Measurements from ENCODE around the gene DOCK4.

DOCK4 gene

GRCh38 chr7:112220877-112221434 lies 14.8 kb upstream of the DOCK4 start:
- DNase-seq (ENCODE audit: low spot score): no peak

GRCh38 chr7:112215787-112216186 lies 9.6 kb upstream of the DOCK4 start:
- no peak for DNase-seq (ENCODE audit: low spot score)

GRCh38 chr7:112214883-112215282 lies 8.7 kb upstream of the DOCK4 start:
- no peak for DNase-seq (ENCODE audit: low spot score)

DNA sequence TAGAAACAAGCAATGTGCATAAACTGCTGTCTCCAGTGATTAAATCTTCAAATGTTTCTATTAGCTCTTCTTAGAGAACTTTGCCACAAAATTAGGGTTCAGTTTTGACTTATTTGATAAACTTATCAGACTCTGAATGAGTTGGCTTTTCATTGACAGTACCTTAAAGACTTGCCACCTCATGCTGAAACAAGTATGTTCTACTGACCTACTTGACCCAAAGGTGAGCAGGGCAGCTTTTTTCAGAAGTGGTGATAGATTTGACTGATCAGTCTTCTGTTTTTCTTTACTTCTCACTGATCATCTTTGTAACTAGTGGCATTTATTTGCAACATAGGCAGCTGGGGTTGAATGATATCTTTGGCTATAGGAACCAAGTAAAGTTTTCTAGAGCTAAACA lies 8.1 kb upstream of the DOCK4 start:
- DNase-seq (ENCODE audit: low spot score): no peak

DNA sequence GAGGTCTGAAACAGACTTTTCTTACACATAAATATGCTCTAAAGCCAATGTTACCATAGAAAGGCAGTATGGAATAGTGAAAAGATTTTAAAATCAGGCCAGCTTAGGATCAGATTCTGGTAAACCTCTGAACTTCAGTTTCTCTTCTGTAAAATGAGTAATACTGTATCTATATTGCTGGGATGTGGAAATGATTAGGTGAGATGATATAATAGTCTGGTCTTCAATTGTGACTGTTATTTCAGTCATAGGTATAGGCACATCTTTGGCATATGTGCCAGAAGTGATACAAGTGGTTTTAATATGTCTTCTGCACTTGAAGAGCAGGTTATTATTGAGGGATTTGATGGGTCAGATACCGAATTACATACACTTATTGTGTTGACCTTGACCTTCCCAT lies 7.5 kb upstream of the DOCK4 start:
- no peak for DNase-seq (ENCODE audit: low spot score)

DNA sequence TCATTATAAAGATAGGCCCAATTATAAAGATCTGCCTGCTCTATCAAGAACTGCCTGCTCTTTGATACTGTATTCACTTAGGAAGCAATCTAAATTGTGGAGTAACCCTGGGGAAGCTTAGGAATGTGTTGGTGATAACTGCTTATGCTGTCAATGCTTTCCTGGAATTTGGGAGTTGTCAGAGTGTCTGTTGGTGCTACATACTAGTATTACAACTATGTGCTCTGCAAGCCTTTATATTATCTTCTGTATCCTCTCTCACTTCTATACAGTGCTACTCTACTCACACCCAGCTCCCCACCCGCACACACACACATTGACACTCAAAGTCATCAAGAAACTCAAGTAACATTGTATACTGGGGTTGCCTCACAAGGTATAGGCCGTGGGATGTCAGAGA lies 6.4 kb upstream of the DOCK4 start:
- no peak for DNase-seq (ENCODE audit: low spot score)

DNA sequence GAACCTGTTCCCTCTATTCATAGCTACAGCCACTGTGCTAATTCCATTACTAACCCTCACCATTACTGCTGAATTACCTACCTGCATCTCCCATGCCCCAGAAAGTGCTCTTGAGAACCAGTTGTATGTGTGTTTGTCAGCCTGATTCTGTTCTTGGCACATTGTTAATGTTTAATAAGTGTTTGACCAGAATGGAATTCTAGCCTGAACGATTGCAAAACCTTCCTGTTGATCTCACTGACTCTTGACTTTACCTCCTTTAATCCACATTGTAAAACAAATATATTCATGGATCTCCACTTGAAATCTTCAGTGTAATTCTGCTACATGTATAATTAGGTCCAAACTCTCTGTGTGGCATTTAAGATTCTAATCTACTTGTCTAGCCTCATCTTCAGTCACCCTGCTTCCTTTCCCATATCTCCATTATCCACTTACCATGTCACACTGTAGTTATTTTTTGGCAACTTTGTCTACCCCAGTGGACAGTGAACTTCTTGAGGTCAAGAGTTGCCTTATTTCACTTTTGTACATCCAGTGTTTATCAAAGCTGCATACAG lies 5.2 kb upstream of the DOCK4 start:
- DNase-seq (ENCODE audit: low spot score): no peak

- DNase-seq (ENCODE audit: low spot score): no peak
Measured at GRCh38 chr7:112207765-112208164, 1.6 kb upstream of the DOCK4 start.

DNA sequence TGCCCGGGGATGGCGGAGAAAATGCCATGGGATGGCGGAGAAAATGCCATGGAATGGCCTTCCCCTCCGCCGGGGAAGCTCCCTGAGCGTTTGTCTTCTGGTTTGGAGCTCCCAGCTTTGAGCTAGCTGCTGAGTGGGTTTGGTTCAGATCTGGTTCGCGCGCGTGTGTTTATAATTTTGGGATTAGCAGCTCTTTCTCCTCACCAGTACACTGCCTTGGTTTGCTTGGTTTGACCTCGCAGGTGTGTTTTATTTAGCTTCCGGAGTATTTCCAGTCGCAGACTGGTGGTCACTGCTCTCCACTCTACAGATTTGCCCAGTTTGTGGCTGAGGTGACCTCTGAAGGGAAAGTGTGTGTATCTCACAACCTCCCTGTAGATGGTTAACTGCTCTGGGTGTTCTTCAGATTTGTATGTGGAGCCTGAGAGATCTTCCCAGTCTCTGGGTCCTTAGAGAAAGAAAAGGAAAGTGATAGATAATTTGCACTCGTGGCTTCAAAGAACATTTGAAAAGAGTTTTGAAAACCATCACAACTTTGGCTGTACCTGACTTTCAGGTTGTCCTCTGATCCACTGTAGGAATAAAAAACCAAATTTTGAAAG lies 893 bp upstream of the DOCK4 start:
- peak; percentile 19 for DNase-seq (ENCODE audit: low spot score)

DNA sequence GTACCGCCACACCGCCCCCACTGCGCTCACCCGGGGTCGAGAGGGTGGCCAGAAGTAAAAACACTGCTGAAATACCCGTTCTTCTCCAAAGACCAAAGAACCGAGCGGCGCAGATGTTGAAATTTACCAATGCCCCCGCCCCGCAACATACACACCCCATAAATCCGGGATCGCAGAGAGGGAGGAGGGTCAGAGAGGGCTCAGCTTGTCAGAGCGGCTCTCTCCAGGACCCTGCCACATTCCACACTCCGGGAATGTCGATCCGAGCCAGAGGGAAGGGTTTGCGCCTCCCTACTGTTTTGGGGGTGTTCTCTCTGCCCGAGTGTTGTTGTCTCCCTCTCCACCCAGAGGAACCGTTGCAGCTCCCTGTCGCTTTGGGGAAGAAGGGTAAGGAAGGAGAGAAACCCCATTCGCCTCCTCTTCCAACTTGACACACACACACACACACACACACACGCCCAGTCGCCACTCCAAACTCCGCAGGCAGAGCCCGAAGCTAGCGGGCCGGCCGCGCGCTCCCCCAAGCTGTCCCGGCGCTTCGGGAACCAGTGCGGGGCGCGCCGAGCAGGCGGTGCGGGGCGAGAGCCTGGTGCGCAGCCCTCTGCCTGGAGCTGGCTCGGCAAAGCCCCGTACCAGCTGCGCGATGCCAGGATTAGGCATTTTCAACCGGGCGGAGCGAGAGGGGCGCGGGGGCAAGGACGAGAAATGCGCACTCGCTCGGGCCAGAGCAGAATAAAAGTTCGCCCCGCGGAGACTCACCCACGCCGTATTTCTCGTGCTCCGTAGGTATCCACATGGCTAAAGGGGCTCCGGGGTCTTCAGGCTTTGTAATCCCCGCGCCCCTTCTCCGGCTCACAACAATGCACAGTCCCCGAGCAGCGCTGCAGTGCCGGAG lies 609 bp downstream of the DOCK4 start:
- no peak for DNase-seq (ENCODE audit: low spot score)

- no peak for DNase-seq (ENCODE audit: low spot score)
Measured at GRCh38 chr7:112204499-112205342, 1.5 kb downstream of the DOCK4 start.

DNA sequence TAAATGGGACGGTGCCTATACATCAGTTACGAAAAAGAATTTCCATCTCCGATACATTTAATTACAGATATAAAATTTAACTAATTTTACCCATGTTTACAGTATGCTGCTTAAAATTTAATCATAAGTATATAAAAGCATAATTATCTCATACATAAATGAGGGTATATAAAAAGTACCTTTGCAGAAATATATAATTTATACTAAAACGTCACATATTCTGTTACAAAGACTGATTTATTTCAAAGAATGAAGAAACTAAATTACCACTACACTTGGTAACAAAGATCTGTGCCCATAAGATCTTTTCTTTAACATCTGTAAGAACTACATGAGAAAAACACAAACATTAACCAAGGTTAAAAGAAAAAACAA lies 2.8 kb downstream of the DOCK4 start:
- DNase-seq (ENCODE audit: low spot score): no peak

DNA sequence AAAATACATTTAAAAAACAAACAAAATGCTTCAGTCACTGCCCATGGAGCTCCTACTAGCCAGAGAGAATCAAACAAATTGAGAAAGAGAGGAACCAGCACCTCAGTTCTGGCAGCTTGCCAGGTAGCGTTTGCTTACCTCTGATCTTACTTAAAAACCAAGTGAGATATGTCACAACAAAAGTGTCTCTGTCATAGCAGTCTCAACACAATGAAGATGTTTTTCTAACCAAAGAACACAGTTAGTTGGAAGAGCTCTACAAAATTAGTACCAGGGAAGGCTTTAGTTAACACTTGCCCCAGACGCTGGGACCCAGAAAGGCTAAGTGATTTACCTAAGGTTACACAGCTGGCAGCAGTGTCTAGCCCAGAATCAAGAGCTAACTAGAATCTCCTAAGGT lies 3.4 kb downstream of the DOCK4 start:
- DNase-seq (ENCODE audit: low spot score): peak; percentile 39

GRCh38 chr7:112201839-112202238 lies 4.4 kb downstream of the DOCK4 start:
- DNase-seq (ENCODE audit: low spot score): no peak

DNA sequence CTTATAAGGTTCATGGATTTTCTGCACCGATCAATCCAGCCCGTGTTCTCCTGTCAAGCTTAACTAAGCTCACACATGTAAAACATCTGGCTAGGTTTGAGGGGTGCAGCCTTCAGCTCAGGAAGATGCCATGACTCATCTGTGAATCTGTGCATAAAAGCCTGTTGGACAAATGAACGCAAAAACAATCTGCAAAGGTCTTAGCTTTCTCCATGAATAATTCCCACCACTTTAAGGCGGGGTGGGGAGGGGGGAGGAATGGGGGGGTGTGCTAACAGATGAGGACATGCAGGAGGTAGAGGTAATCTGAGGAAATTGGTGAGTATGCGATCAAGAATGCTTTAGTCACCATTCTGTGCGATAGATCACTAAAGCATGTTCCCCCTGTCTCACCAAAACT lies 4.8 kb downstream of the DOCK4 start:
- no peak for DNase-seq (ENCODE audit: low spot score)

GRCh38 chr7:112199672-112200071 lies 6.5 kb downstream of the DOCK4 start:
- no peak for DNase-seq (ENCODE audit: low spot score)

GRCh38 chr7:112199035-112199655 lies 7.1 kb downstream of the DOCK4 start:
- no peak for DNase-seq (ENCODE audit: low spot score)

GRCh38 chr7:112197322-112197721 lies 8.9 kb downstream of the DOCK4 start:
- DNase-seq (ENCODE audit: low spot score): no peak

- DNase-seq (ENCODE audit: low spot score): no peak
Measured at GRCh38 chr7:112195717-112196116, 10.5 kb downstream of the DOCK4 start.

DNA sequence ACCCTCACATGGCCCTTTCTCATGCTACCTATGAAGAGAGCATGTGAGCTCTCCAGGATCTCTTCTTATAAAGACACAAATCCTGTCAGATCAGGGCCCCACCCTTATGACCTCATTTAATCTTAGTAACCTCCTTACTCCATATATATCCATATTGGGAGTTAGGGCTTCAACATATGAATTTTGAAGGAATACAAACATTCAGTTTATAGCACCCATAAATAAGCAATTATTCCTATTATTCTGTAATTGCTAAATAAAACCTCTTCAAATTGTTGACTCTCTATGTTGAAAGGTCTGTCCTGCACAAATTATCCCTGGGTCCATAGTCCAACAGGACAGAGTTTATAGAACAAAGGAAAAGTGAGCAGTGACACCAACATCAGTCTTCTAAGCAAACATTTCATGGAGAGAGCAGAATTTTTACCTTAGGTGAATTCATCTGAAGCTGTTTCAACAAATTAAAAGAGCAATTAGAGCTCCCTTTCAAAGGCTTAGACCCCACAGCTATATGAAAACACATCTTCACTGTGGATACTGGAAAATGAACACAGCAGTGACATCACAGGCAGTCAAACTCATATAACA lies 12.2 kb downstream of the DOCK4 start:
- no peak for DNase-seq (ENCODE audit: low spot score)
